GM12878 (cell line): ENCODE data around the gene RHOB. TPM values are rescaled to one million over a fixed set of nuclear protein-coding genes. Genes with fewer than 3 reads are reported as not detected.
"Not testable (repeated sequence)": the region's sequence is repeated elsewhere in the genome, so short reads cannot be mapped to it uniquely, and the experiment has no call there.

ENCODE experiments used
- ATAC-seq: fragments of 200-7000 bp; cut with Tn5 transposase; 3 replicates; pipeline ENCODE4 v1.9.1; 2020; ENCODE audit warnings: mild to moderate bottlenecking, moderate library complexity
- BruUV-seq: library from RNA; stranded (reverse); fragments of 400-500 nt; replicated peaks from 2 replicates; lab custom pipeline; 2021; lab: Mats Ljungman, UMichigan
- CTCF ChIA-PET: fragments of 300-600 bp; sonication (Branson Sonifier 250); formaldehyde crosslinking; extraction: SDS; loops from one replicate; lab custom pipeline; 2021; ENCODE audit warnings: inconsistent platforms; lab: Yijun Ruan, JAX
- POLR2A ChIA-PET: fragments of 350-600 bp; formaldehyde crosslinking; extraction: SDS; loops from one replicate; lab custom pipeline; 2021; ENCODE audit warnings: inconsistent platforms; lab: Charles Lee
- RAD21 ChIA-PET: fragments of 300-600 bp; sonication (Branson Sonifier 250); formaldehyde crosslinking; loops from one replicate; lab custom pipeline; 2023; ENCODE audit warnings: antibody characterized with exemption; ENCODE audit not compliant: unreplicated experiment; lab: Charles Lee
- SMC1A ChIA-PET: fragments of 300-600 bp; sonication (Branson Sonifier 250); formaldehyde crosslinking; loops from one replicate; lab custom pipeline; 2023; ENCODE audit not compliant: unreplicated experiment, uncharacterized antibody; lab: Charles Lee
- DNase-seq: peaks from one replicate; pipeline ENCODE4 v3.0.0-alpha.2; 2011; ENCODE audit warnings: low read depth, low spot score
- FAIRE-seq: peaks from 3 replicates; lab custom pipeline; 2011; peaks lifted over from hg19 to GRCh38; lab: Jason Lieb, UNC
- H2AFZ ChIP-seq: 2 replicates; pipeline ENCODE4 v1.6.0; 2011; ENCODE audit warnings: low read depth, low read length, control low read depth; ENCODE audit not compliant: control insufficient read depth
- H3K27ac ChIP-seq: 2 replicates; pipeline ENCODE4 v1.5.1; 2011; ENCODE audit warnings: control low read depth; ENCODE audit not compliant: control insufficient read depth, insufficient read depth
- H3K27me3 ChIP-seq, 2 experiments: replicated peaks in 1 of 2; 2 replicates each; pipeline versions ENCODE4 v1.6.0 to v1.6.1; 2011; ENCODE audit warnings: low read length in 1 of 2; ENCODE audit not compliant: control insufficient read depth in 2 of 2, insufficient read depth in 2 of 2
- H3K36me3 ChIP-seq, 2 experiments: 2 replicates each; pipeline ENCODE4 v1.5.1; 2011; ENCODE audit warnings: low read length in 1 of 2; ENCODE audit not compliant: control insufficient read depth in 2 of 2, insufficient read depth in 2 of 2
- H3K4me1 ChIP-seq: 2 replicates; pipeline ENCODE4 v1.6.1; 2011; ENCODE audit warnings: mild to moderate bottlenecking, low read length, moderate library complexity, mixed read lengths; ENCODE audit not compliant: control insufficient read depth, insufficient read depth
- H3K4me2 ChIP-seq: 2 replicates; pipeline ENCODE4 v1.6.0; 2011; ENCODE audit warnings: control low read depth; ENCODE audit not compliant: control insufficient read depth, insufficient read depth
- H3K4me3 ChIP-seq: fragments of 200-600 bp; sonication (generic); 2 replicates; pipeline ENCODE4 v1.5.1; 2016
- H3K79me2 ChIP-seq: 2 replicates; pipeline ENCODE4 v1.6.0; 2011; ENCODE audit warnings: low read length; ENCODE audit not compliant: control insufficient read depth, insufficient read depth
- H3K9ac ChIP-seq: 2 replicates; pipeline ENCODE4 v1.8.0; 2011; ENCODE audit warnings: low read length, control low read depth, mixed read lengths; ENCODE audit not compliant: control insufficient read depth, insufficient read depth
- H3K9me3 ChIP-seq: replicated peaks from 3 replicates; pipeline ENCODE4 v1.5.1; 2011; ENCODE audit warnings: mild to moderate bottlenecking, low read length; ENCODE audit not compliant: control insufficient read depth, insufficient read depth
- H4K20me1 ChIP-seq: 2 replicates; pipeline ENCODE4 v1.6.0; 2011; ENCODE audit not compliant: control insufficient read depth, insufficient read depth
- BCL11A ChIP-seq: IDR thresholded peaks from 2 replicates; pipeline ENCODE4 v1.6.1; 2011; ENCODE audit warnings: low read depth, low read length
- BMI1 ChIP-seq: fragments of 450-650 bp; IDR thresholded peaks from 2 replicates; pipeline ENCODE4 v1.6.1; 2016; ENCODE audit warnings: mild to moderate bottlenecking, moderate library complexity, borderline replicate concordance
- CHD4 ChIP-seq: fragments of 200-600 bp; sonication (generic); IDR thresholded peaks from 2 replicates; pipeline ENCODE4 v1.6.1; 2016; ENCODE audit warnings: mild to moderate bottlenecking
- IKZF1 ChIP-seq: fragments of 450-650 bp; conservative IDR thresholded peaks from 2 replicates; pipeline ENCODE4 v1.6.1; 2017; ENCODE audit warnings: antibody characterized with exemption, mild to moderate bottlenecking
- JUNB ChIP-seq: IDR thresholded peaks from 2 replicates; pipeline ENCODE4 v1.6.1; 2016; ENCODE audit warnings: antibody characterized with exemption, mild to moderate bottlenecking
- NR2C1 ChIP-seq: fragments of 450-650 bp; IDR thresholded peaks from 2 replicates; pipeline ENCODE4 v1.6.1; 2017; ENCODE audit warnings: antibody characterized with exemption, mild to moderate bottlenecking, moderate library complexity
- PBX3 ChIP-seq: IDR thresholded peaks from 2 replicates; pipeline ENCODE4 v1.6.1; 2011; ENCODE audit warnings: mild to moderate bottlenecking, low read depth, low read length, moderate library complexity; ENCODE audit not compliant: insufficient replicate concordance
- RB1 ChIP-seq: fragments of 450-650 bp; formaldehyde crosslinking; IDR thresholded peaks from 2 replicates; pipeline ENCODE4 v1.6.1; 2017; ENCODE audit warnings: mild to moderate bottlenecking, borderline replicate concordance
- RCOR1 ChIP-seq: conservative IDR thresholded peaks from 2 replicates; pipeline ENCODE4 v1.6.1; 2012; ENCODE audit warnings: low read depth, low read length, improper control_type of control experiment
- RUNX3 ChIP-seq: IDR thresholded peaks from 2 replicates; pipeline ENCODE4 v1.6.1; 2012; ENCODE audit warnings: low read length, inconsistent platforms
- SRF ChIP-seq, 2 experiments: IDR thresholded peaks; 2 replicates each; pipeline ENCODE4 v1.6.1; 2011; ENCODE audit warnings: low read depth in 2 of 2, low read length in 2 of 2, mild to moderate bottlenecking in 1 of 2, moderate library complexity in 1 of 2
- TBL1XR1 ChIP-seq: IDR thresholded peaks from 2 replicates; pipeline ENCODE4 v1.6.1; 2012; ENCODE audit warnings: low read depth, low read length, improper control_type of control experiment
- TCF12 ChIP-seq: IDR thresholded peaks from 2 replicates; pipeline ENCODE4 v1.6.1; 2011; ENCODE audit warnings: low read depth, mild to moderate bottlenecking, low read length
- USF2 ChIP-seq: IDR thresholded peaks from 2 replicates; pipeline ENCODE4 v1.6.1; 2011; ENCODE audit warnings: low read depth, low read length, improper control_type of control experiment, borderline replicate concordance
- ZBED1 ChIP-seq: IDR thresholded peaks from 2 replicates; pipeline ENCODE4 v1.6.1; 2016; ENCODE audit warnings: borderline replicate concordance
- ZZZ3 ChIP-seq: IDR thresholded peaks from 2 replicates; pipeline ENCODE4 v1.6.1; 2011; ENCODE audit warnings: low read depth; ENCODE audit not compliant: control insufficient read depth, insufficient read length
- WGBS: methylation state at CpG from one replicate; pipeline ENCODE4 v1.1.6; 2016; ENCODE audit warnings: low lambda C conversion rate; ENCODE audit not compliant: insufficient replicate concordance, insufficient coverage; ENCODE audit errors: missing lambda C conversion rate; 5-methylcytosine and 5-hydroxymethylcytosine counted together
- in situ Hi-C: fragments of 300-500 bp; cut with MboI; formaldehyde crosslinking; loops from 9 replicates; pipeline ENCODE4 v1.14.3; 2018; ENCODE audit warnings: mixed read lengths
- intact Hi-C: fragments of 100-400 bp; cut with micrococcal nuclease; formaldehyde crosslinking; loops from one replicate; pipeline ENCODE4 v1.14.2; 2022; ENCODE audit not compliant: unreplicated experiment
- polyA plus RNA-seq, 11 experiments: library from polyadenylated mRNA; depleted of rRNA in 4 of 11; unstranded in 6 of 11; stranded (reverse) in 5 of 11; fragments of >200 nt; fragmentation: Nextera tagmentation in 4 of 11; fragmentation: Illumina TruSeq in 1 of 11; extraction: Ambion mirVana in 4 of 11; extraction: Trizol in 1 of 11; gene quantifications; 1 replicate in 1 of 11; 2 replicates in 10 of 11; pipeline versions ENCODE4 v1.2.1 to v1.2.3, GENCODE V29; 2011 to 2016; ENCODE audit warnings: inconsistent platforms in 2 of 11, missing spikeins in 2 of 11, low read depth in 1 of 11
- total RNA-seq, 4 experiments: library from RNA; depleted of rRNA in 3 of 4; stranded (reverse); fragments of >200 nt in 3 of 4; fragmentation: Illumina TruSeq in 1 of 4; extraction: Trizol in 1 of 4; gene quantifications; 2 replicates each; pipeline versions ENCODE4 v1.2.1 to v1.2.3, GENCODE V29; 2013 to 2021

Gene RHOB
- total and polyA plus RNA-seq, 10 of the 15 experiments (the other 5 are each of a cell fraction or from before 2014, with no cell fraction given): 0.03 to 4.5 (median 1.2) TPM

GRCh38 chr2:20416723-20417122 lies 30.2 kb upstream of the RHOB start:
- DNase-seq: no peak
- in situ Hi-C loops: no loop called here
- Histone ChIP-seq H2AFZ (no peak overlapping the region), H3K4me2 (no peak overlapping the region), H3K36me3 (no peaks in the 10 kb centered on the region), H3K9me3 (no peaks in the 10 kb centered on the region; the same call in 2 of the 3 replicates), H3K9ac (no peak overlapping the region), H3K4me1 (no peaks in the 10 kb centered on the region), H4K20me1 (no peaks in the 10 kb centered on the region), H3K4me3 (no peak overlapping the region), H3K27ac (no peak overlapping the region), H3K27me3 (no peaks in the 10 kb centered on the region), H3K79me2 (no peaks in the 10 kb centered on the region)
- ChIA-PET SMC1A (interaction anchor here (1.4 kb wide), 1 partner anchor 30 kb away, joined by 3 read pairs; the partner anchor contains the start of gene RHOB), POLR2A (no interaction called here), RAD21 (no interaction called here), CTCF (interaction anchor here (1.3 kb wide), 1 partner anchor 227 kb away, joined by 6 read pairs; no protein-coding TSS in a partner anchor)
- ATAC-seq: no peak
- 0% methylated on average over 1 of the region's 1 CpG for WGBS
- peak; percentile 47 for FAIRE-seq
- intact Hi-C loops: no loop called here
- TF ChIP-seq ZBED1: no peak
- no peak for TF ChIP-seq RCOR1
- TF ChIP-seq CHD4: no peak
- TF ChIP-seq BMI1: no peak
- no peak for TF ChIP-seq JUNB
- TF ChIP-seq IKZF1: no peak
- no peak for TF ChIP-seq ZZZ3
- TF ChIP-seq TBL1XR1: no peak
- no peak for TF ChIP-seq TCF12
- no peak for TF ChIP-seq PBX3
- no peak for TF ChIP-seq USF2
- TF ChIP-seq RUNX3: no peak
- TF ChIP-seq NR2C1: no peak
- no peak for TF ChIP-seq BCL11A
- TF ChIP-seq RB1: no peak
- TF ChIP-seq SRF (IDR thresholded peaks at IDR 0.05; ENCODE audit: low read depth in 2 of 2, low read length in 2 of 2): no peak
- BruUV-seq: no TSS peak

GRCh38 chr2:20417230-20417821 lies 29.5 kb upstream of the RHOB start:
- DNase-seq, H3K36me3 ChIP-seq, FAIRE-seq, in situ Hi-C loops, H3K9me3 ChIP-seq, H3K4me2 ChIP-seq, POLR2A ChIA-PET, ATAC-seq, BruUV-seq, H3K4me3 ChIP-seq, H3K9ac ChIP-seq, H2AFZ ChIP-seq, H3K27me3 ChIP-seq, intact Hi-C loops, H4K20me1 ChIP-seq, H3K4me1 ChIP-seq, RAD21 ChIA-PET, H3K79me2 ChIP-seq, H3K27ac ChIP-seq: not testable (repeated sequence)
- ChIA-PET CTCF (interaction anchor here (0.9 to 1.3 kb wide), 2 partner anchors 11 to 226 kb away, joined by 3 to 6 read pairs; no protein-coding TSS in a partner anchor), SMC1A (interaction anchor here (1.4 kb wide), 1 partner anchor 29 kb away, joined by 3 read pairs; the partner anchor contains the start of gene RHOB)
- 76% methylated on average over 5 of the region's 5 CpGs for WGBS
